Body of pancreas (tissue), 4 donors: Measurements from ENCODE around the gene SLC37A1.

Experiments
- CTCF ChIP-seq, 7 experiments: fragments of 450-650 bp in 4 of 7; fragments of 200-600 bp in 3 of 7; sonication (generic) in 3 of 7; IDR thresholded peaks; one replicate each; pipeline ENCODE4 v1.5.1; 2016 to 2019; ENCODE audit warnings: antibody characterized with exemption in 7 of 7
- POLR2A ChIP-seq, 3 donors: fragments of 450-650 bp; IDR thresholded peaks; one replicate each; pipeline ENCODE4 v1.6.1; 2016; ENCODE audit warnings: antibody characterized with exemption in 3 of 3, mild to moderate bottlenecking in 2 of 3

DNA sequence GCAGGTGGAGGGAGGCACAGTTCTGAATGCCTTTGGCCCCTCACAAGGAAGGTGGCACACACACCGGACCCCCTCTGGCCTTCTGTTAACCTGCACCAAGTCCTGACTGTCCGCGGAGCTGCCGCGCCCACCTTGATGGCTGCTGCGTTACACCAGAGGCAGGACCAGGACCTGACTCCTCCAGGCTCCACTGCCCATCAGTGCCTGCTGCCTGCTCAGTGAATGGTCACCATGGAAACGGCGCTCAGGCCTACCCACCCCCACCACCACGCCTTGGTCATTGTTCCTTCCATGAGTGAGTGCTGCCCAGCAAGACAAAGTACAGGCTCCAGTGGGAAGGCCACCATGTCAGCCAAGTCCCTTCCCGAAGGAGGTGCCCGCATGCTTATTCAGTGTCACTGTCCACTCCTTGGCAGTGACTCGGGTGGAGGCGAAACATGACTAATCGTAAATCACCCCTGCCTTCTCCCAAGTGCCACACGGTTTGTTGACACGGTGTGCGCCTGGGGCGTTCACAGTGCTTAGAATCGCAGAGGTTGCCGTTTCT is 57.3 kb downstream of the SLC37A1 start:
- TF ChIP-seq CTCF (IDR thresholded peaks at IDR 0.05) (no peak), POLR2A (IDR thresholded peaks at IDR 0.05) (no peak)
